KOPT-K1 (cell line): ENCODE results near the gene LYZL1.
"Not testable (repeated sequence)": the region's sequence is repeated elsewhere in the genome, so short reads cannot be mapped to it uniquely, and the experiment has no call there.

Source experiments
- H3K27ac ChIP-seq: fragments of 200-600 bp; sonication (generic); 2 replicates; pipeline ENCODE4 v1.5.1; 2016; ENCODE audit warnings: antibody characterized with exemption, mild to moderate bottlenecking, low read depth, low read length; ENCODE audit not compliant: poor library complexity, severe bottlenecking
- H3K36me3 ChIP-seq: fragments of 200-600 bp; sonication (generic); 2 replicates; pipeline ENCODE4 v1.5.1; 2017; ENCODE audit warnings: antibody characterized with exemption, mild to moderate bottlenecking, low read length, moderate library complexity; ENCODE audit not compliant: insufficient read depth
- H3K9me3 ChIP-seq: fragments of 200-600 bp; sonication (generic); 2 replicates; pipeline ENCODE4 v1.5.1; 2017; ENCODE audit warnings: antibody characterized with exemption, low read length, mild to moderate bottlenecking; ENCODE audit not compliant: insufficient read depth, poor library complexity, severe bottlenecking

LYZL1 gene

DNA sequence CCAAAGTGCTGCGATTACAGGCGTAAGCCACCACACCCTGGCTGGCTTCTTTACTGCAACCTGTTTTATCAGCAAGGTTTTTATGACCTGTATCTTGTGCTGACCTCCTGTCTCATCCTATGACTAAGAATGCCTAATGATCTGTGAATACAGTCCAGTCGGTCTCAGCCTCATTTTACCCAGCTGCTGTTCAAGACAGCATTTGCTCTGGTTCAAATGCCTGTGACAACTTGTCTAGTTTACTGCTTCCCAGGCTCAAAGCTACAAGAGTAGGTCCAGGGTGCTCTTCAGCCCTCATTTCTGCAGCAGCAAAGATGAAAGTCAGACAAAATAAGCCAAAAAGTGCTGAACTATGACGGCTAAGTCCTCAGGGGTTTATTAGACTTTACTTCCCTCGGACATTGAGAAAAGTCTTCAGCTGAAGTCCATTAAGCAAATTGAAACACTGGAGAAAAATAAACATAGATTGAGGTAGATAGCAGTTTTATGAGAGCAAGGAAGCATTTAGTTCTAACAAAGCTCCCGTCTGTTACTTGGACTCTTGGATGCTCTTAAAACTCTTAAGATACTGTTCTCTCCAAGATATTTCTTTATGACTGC is 12.5 kb upstream of the LYZL1 start:
- no peak overlapping the region for H3K27ac ChIP-seq
- H3K9me3 ChIP-seq = no peaks in the 10 kb centered on the region
- no peaks in the 10 kb centered on the region for H3K36me3 ChIP-seq

DNA sequence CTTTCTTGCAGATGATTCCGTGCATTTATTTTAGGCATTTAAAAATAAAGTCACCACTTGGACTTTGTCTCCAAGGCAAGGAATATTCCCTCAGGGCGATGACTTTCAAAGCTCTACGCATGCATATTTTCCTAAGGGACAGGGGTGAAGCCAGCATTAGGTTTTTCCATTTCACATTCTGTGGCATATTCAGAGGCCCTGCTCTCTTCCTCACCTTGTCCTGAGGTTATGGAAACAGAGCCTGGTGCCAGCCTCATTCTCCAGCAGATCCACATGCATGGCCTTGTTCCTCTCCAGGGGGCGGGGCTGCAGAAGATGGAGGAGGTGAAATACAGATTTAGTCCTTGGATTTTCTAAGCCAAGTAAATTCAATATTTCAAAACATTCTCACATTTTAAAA is 11.6 kb upstream of the LYZL1 start:
- Histone ChIP-seq H3K36me3 (no peaks in the 10 kb centered on the region), H3K27ac (no peak overlapping the region), H3K9me3 (no peaks in the 10 kb centered on the region)

DNA sequence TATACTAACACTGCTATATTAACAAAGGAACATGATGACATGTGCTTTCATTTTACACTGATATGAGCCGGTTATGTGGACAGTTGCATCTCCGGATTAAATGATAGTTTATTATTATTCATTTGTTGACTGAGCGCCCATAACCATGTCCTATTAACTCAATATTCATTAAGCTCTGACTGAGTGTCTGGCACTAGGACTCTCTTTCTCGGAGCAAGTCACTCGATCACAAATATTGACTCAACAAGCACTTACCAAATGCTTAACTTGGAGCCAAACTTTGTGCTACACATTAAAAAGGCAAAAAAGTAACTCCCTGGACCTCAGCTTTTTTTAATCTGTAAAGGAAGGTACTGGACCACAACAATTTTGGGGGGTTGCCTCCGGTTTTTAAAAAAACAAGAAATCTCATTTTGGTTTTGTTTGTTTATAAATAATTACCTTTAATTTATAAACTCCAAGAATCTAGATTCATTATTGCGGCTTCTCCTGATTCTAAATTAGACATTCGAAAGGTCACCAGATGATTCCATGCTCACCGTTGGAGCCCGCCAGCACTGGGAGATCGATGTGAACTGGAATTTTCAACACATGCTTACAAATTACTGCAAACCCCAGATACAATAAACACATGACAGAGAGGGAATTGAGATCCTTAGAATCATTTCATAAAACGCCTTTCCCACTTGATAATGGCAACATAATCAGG is 8.9 kb upstream of the LYZL1 start:
- Histone ChIP-seq H3K27ac (no peak overlapping the region), H3K9me3 (no peaks in the 10 kb centered on the region), H3K36me3 (no peaks in the 10 kb centered on the region)

DNA sequence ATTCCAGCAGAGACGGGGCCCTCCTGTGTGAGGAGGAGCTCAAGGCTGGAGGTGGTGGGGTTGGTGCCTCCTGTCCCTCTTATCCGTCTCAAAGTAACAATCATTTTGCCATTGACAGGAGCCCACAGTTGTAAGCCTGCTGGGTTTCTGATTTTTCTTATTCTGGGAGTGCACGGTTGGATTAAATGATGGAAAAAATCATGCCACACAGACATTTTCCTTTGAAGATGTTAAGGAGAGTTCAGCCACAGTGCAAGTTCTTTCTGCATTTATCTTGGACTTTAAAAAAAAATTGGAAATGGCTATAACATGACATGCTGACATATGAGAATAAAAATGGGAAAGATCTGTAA is 8.4 kb upstream of the LYZL1 start:
- Histone ChIP-seq H3K9me3 (no peaks in the 10 kb centered on the region), H3K36me3 (no peaks in the 10 kb centered on the region), H3K27ac (no peak overlapping the region)

DNA sequence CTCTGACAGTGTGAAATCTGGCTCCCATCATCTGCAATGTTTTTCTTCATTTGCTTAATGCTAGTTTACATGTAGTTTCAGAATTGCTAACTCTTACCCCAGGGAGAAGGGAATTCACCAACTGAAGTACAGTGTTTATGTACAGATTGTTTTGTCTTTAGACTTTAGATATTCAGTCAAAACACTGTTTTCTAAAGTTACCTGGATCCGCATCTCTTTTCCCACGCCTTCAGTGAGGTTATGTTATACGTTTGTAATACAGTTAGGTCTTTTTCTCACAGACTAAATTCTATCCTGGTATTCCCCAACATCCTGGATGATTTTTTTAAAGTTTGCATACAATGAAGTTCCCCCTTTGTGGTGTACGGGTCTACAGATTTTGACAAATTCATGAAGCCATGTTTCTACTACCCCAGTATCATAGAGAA is 3.2 kb upstream of the LYZL1 start:
- no peaks in the 10 kb centered on the region for H3K9me3 ChIP-seq
- H3K27ac ChIP-seq = no peak overlapping the region
- no peaks in the 10 kb centered on the region for H3K36me3 ChIP-seq

DNA sequence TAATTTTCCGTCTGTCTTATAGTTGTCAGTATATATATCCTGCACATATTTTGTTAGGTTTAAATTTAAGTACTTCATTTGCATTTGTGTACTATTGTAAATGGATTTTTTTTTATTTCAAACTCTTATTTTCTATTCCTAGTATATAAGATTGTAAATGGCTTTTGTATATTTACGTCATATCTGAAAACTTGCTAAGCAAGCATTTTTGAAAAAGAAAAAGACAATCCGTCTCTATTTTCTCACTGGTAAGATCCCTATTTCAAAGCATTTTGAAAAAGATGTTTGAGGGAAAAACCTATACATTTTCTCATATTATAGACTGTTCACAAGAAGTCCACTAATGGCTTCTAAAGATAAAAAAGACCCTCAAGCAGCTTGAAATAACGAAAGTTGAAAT is 1.2 kb upstream of the LYZL1 start:
- Histone ChIP-seq H3K36me3 (no peaks in the 10 kb centered on the region), H3K27ac (no peak overlapping the region), H3K9me3 (no peaks in the 10 kb centered on the region)

DNA sequence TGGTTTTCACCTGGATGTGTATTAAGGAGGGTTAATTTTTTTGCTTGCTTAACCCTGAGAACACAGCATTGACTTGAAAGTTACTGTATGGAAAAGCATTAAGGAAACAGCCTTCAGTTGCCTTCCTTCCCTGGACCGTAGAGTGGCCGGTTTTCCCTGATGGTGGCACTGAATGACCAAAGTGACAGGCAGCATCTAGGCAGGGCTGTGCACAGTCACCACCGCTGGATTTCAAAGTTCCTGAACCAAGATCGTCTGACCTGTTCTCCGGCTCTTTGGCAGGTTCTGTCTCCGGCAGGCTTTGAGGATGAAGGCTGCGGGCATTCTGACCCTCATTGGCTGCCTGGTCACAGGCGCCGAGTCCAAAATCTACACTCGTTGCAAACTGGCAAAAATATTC is 2.7 kb downstream of the LYZL1 start:
- not testable (repeated sequence) for H3K9me3 ChIP-seq, H3K27ac ChIP-seq, H3K36me3 ChIP-seq

DNA sequence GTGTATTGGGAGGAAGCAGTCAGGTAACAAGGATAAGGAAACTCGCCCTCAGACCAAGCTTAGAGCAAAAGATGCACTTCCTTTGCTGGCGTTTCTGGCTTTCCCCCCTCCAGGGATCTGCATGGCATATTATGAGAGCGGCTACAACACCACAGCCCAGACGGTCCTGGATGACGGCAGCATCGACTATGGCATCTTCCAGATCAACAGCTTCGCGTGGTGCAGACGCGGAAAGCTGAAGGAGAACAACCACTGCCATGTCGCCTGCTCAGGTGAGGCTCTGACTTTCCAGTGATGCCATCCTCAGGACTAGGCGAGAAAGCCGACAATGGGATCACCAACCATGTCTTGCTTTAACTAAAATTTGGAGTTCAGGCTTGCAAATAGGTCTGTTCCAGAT is 3.5 kb downstream of the LYZL1 start:
- not testable (repeated sequence) for H3K27ac ChIP-seq, H3K9me3 ChIP-seq, H3K36me3 ChIP-seq

DNA sequence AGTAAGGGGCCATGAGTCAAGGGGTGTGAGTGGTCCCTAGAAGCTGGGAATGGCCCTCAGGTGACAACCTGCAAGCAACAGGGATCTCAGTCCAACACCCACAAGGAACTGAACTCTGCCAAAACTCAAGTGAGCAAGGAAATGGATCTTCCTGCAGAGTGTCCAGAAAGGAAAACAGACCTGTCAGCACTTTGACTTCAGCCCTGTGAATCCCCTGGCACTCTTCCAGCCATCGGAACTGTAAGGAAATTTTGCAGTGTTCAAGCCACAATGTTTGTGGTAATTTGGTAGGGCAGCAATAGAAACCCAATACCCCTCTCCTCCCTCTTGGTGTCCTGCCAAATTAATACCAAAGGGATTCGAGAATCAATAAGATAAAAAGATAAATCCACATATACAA is 6.9 kb downstream of the LYZL1 start:
- H3K27ac ChIP-seq = no peak overlapping the region
- H3K36me3 ChIP-seq = no peaks in the 10 kb centered on the region
- peaks cover 8% of the 10 kb centered on the region for H3K9me3 ChIP-seq

DNA sequence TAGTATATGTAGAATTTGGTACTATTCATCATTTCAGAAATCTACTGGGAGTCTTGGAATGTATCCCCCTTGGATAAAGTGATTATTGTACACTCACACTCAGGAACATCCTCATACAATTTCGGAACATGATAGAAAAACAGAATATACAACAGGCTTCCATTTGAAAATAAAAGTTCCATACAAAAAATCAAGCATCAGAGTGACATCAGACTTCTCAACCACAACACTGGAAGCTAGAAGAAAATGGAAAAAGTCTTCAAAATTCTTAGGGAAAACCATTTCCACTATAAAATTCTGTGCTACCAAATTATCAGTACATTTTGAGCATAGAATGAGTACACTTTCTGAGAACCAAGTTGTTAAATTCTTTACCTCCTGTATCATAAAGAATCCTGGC is 8.8 kb downstream of the LYZL1 start:
- no peak overlapping the region for H3K27ac ChIP-seq
- H3K9me3 ChIP-seq = peaks cover 23% of the 10 kb centered on the region
- H3K36me3 ChIP-seq = no peaks in the 10 kb centered on the region

DNA sequence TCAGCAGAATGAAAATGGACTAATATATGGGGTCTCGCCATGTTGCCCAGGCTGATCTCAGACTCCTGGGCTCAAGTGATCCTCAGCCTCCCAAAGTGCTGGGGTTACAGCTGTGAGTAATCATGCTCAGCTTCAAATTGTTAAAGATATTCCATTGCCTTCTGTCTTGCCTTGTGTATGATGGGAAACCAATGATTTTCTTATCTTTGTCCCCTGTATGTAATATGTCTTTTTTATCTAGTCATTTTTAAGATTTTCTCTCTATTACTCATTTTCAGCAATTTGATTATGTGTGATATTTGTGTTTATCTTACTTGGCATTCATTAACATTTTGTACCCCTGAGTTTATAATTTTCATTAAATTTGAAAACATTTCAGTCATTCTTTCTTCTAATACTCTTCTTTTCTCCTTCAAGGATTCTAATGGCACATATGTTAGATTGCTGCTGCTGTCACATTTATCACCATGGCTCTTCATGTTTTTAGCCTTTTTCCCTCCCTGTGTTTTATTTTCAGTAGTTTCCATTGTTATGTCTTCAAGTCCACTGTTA is 12.6 kb downstream of the LYZL1 start:
- Histone ChIP-seq H3K9me3 (peaks cover 23% of the 10 kb centered on the region), H3K36me3 (no peaks in the 10 kb centered on the region), H3K27ac (no peak overlapping the region)

DNA sequence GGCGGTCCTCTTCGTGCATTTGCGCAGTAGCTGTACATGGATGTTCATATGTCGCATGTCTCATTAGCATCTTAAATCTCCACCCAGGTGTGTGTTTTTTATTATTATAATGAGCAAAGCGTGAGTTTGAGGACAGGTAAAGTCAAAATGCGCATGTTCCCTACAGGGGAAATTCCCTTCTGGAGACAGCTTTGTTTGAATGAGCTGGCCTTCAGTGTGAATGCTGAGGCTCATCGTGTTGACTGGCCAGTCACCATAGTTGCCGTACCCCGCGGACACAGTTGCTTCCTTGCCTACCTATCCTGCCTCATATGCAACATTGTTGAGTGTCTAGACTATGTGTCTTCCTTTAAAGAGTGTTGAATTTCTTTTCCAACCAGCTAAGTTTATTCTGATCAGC is 13.6 kb downstream of the LYZL1 start:
- no peak overlapping the region for H3K27ac ChIP-seq
- no peaks in the 10 kb centered on the region for H3K36me3 ChIP-seq
- H3K9me3 ChIP-seq = peaks cover 21% of the 10 kb centered on the region

DNA sequence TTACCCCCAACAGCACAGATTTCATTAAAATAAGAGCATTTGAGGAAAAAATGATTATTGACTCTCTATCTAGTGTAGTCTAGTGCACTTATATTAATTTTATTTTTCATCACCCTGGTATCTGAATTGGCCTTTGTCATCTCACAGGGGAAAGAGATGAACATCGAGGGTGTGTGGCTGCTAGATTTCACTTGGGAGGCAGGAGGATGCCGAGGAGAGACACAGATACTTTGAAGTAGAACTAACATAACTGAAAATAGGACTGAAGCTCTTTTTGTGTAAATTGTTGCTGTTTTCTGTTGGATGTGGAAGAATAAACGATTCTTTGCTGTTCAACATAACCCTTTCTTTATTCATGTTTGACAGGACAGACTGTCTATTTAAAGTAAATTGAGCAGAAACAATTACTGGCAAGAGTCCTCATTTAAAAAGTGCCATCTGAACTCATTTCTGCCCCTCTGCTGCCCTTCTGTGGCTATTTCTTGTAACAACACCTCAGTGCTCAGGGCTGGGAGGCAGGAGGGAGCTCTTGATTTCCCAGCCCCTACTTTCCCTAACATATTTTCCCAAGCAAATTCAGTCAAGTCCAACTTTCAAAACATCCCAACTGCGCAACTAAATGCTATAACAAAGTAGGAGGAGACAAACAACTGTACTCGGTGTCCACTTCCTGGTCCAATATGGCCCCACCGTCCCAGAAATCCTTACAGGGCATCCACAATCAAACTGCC is 15.6 kb downstream of the LYZL1 start:
- Histone ChIP-seq H3K36me3 (no peaks in the 10 kb centered on the region), H3K9me3 (peaks cover 15% of the 10 kb centered on the region), H3K27ac (no peak overlapping the region)

DNA sequence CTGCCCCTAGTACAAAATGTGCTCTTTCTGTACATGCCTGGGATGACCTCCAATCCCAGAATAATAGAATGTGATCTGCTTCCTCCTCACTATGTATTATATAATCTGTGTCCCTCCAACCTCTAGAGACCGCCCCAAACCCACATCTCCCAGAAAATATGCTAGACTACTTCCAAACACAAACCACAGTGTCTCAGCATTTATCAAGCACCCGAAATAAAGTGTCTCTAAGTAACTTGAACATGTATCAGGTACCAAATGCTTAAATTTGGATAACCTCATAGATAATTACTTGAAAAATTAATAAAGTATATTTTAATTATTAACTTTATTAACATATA is 16.1 kb downstream of the LYZL1 start:
- Histone ChIP-seq H3K36me3 (no peaks in the 10 kb centered on the region), H3K9me3 (peaks cover 15% of the 10 kb centered on the region), H3K27ac (no peak overlapping the region)

DNA sequence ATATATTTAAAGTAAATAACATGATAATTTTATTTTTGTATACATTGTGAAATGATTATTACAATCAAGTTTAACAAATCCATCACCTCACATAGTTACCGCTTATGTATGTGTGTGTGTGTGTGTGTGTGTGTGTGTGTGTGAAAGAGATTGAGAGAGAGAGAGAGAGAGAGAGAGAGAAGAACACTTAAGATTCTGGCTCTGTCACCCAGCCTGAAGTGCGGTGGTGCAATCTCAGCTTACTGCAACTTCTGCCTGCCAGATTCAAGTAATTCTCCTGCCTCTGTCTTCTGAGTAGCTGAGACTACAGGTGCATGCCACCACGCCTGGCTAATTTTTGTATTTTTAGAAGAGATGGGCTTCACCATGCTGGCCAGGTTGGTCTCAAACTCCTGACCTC is 17.8 kb downstream of the LYZL1 start:
- H3K9me3 ChIP-seq = peaks cover 6% of the 10 kb centered on the region
- H3K36me3 ChIP-seq = no peaks in the 10 kb centered on the region
- no peak overlapping the region for H3K27ac ChIP-seq

DNA sequence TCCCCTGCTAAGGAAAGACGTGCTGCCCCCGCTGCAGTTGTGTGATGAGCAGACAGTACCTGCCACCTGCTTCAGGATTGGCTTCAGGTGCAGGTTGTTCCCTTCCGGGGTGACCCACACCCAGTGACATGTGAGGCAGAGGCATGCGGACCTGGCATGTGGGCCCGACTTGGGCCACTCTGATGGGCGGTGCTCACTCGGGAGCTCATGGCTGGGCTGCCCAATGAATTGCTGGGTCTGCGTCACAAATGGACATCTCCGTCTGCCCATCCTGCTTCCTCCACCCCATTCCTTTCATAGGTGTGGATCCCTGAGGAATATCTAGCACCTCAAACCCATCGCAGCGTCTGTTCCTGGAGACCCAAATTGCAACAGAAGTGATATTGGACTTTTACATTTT is 19.3 kb downstream of the LYZL1 start:
- not testable (repeated sequence) for H3K36me3 ChIP-seq, H3K27ac ChIP-seq, H3K9me3 ChIP-seq
